NOMO-1 treated with dmso at 0.1 percent for 144 hours (cell line): Measurements from ENCODE around the gene CHRNG.
A peak's percentile ranks its signal among the peaks of the same experiment; 100 is the strongest.

ENCODE experiments used
- DNase-seq: peaks from one replicate; lab custom pipeline; 2025; ENCODE audit not compliant: unreplicated experiment; lab: John Stamatoyannopoulos, UW

The CHRNG gene

GRCh38 chr2:232505856-232506255 is 33.6 kb upstream of the CHRNG start:
- DNase-seq: no peak

DNA sequence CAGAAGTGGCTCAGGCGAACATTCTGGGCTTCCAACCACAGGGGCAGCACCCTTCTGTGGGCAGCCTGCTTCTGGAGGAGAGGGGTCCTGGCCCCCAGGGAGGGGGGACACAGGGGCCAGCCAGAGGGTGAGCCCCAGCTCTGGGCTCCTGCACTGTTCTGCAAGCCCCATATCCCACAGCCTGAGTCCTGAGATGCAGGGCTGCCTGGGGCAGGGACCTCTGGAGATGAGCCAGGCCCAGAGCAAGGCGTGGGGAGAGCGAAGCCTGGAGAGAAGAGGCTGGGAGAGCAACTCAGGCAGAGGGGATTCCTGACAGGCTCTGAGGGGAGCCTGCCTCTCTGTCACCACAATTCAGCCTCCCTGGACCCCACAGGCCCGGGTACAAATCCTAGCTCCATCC is 32.8 kb upstream of the CHRNG start:
- DNase-seq: no peak

- no peak for DNase-seq
Observed at GRCh38 chr2:232508251-232508650, 31.2 kb upstream of the CHRNG start.

- no peak for DNase-seq
Observed at GRCh38 chr2:232511336-232511890, 28.1 kb upstream of the CHRNG start.

DNA sequence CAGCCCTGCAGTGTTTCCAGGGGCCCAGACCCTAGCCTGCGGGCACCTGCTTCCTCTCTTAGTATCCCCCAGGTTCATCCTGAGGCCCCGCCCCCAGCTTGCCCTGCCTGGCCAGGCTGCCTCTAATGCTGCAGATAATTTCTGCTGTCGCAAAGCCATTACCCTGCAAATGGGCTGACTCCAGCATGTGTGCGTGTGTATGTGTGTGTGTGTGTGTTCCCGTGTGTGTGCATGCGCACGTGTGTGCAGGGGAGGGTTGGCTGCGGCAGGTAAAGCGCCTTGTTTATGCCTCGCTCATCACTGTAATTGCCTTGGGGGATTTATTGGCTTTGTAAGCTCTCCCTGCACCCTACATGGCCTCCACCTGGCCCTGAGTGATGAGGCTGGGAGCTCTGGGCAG is 26.9 kb upstream of the CHRNG start:
- DNase-seq: no peak

GRCh38 chr2:232513353-232513752 is 26.1 kb upstream of the CHRNG start:
- DNase-seq: no peak

- no peak for DNase-seq
Observed at GRCh38 chr2:232515639-232516038, 23.9 kb upstream of the CHRNG start.

- no peak for DNase-seq
Observed at GRCh38 chr2:232516551-232516950, 22.9 kb upstream of the CHRNG start.

DNA sequence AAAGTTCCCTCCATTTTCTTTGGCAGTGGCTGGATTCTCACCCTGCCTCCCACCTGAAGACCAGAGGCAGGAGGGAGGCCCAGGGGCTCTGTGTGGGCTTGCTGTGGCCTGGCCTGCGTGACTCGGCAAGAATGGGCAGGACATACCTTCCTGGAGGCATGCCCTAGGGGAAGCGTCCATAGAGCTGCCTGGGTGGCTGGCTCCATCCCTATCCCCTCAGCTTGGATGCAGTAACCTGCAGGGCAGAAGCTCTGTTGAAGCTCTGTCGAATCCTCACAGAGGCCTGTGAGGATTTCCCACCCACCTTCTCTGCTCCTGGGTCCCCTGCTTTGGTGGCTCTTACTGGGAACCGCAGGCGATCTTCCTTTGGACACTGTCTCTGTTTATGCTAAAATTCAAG is 20.6 kb upstream of the CHRNG start:
- DNase-seq: no peak

GRCh38 chr2:232519581-232520438 is 19.7 kb upstream of the CHRNG start, which contains the start of gene PRSS56:
TSS of gene PRSS56 (plus strand) at chr2:232520388. CDS start at chr2:232520599, 211 bp downstream.
- DNase-seq: no peak

GRCh38 chr2:232520489-232520888 is 19.0 kb upstream of the CHRNG start:
- no peak for DNase-seq

DNA sequence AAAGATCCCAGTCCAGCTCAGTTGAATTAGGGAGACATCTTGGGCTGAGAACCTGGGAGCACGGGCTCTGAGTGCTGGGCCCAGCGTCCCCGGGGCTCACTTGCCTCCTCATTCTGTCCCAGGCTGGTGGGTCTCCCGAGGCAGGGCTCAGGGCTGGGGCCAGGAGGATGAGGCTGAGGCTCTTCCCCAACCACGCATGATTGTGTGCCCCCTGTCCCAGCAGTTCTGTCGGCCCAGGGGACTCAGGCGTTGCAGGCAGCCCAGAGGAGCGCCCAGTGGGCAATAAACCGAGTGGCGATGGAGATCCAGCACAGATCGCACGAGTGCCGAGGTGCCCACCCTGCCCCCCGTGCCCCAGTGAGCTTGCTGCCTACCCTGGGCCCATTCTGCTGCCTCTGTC is 18.4 kb upstream of the CHRNG start:
- DNase-seq: no peak

DNA sequence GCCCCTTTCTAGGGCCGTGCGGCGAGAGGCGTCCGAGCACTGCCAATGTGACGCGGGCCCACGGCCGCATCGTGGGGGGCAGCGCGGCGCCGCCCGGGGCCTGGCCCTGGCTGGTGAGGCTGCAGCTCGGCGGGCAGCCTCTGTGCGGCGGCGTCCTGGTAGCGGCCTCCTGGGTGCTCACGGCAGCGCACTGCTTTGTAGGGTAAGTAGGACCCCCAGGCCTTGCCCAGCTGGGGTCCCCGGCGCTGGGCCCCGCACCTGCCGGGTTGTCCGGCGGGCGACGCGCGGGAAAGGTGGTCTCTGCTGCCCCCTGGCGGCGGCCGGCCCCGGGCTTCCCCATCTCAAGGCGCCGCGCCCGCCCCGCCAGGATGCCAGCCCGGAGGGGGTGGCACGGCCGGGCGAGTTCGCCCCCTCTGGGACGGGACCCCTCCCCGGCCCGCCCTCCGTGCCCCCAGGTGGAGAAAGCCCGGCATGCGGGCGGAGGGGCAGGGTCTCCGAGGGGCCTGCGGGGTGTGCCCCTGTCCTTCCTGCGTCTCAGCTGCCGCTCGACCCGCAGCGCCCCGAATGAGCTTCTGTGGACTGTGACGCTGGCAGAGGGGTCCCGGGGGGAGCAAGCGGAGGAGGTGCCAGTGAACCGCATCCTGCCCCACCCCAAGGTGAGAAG is 17.4 kb upstream of the CHRNG start:
- DNase-seq: no peak

- DNase-seq: no peak
Observed at GRCh38 chr2:232522623-232523401, 16.7 kb upstream of the CHRNG start.

DNA sequence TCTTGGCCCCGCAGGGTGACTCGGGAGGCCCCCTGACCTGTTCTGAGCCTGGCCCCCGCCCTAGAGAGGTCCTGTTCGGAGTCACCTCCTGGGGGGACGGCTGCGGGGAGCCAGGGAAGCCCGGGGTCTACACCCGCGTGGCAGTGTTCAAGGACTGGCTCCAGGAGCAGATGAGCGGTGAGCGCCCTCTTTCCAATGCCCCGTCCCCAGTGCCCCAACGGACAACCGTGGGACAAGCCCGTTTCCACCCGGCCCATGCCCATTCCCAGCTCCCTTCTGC is 16.1 kb upstream of the CHRNG start:
- DNase-seq: no peak

DNA sequence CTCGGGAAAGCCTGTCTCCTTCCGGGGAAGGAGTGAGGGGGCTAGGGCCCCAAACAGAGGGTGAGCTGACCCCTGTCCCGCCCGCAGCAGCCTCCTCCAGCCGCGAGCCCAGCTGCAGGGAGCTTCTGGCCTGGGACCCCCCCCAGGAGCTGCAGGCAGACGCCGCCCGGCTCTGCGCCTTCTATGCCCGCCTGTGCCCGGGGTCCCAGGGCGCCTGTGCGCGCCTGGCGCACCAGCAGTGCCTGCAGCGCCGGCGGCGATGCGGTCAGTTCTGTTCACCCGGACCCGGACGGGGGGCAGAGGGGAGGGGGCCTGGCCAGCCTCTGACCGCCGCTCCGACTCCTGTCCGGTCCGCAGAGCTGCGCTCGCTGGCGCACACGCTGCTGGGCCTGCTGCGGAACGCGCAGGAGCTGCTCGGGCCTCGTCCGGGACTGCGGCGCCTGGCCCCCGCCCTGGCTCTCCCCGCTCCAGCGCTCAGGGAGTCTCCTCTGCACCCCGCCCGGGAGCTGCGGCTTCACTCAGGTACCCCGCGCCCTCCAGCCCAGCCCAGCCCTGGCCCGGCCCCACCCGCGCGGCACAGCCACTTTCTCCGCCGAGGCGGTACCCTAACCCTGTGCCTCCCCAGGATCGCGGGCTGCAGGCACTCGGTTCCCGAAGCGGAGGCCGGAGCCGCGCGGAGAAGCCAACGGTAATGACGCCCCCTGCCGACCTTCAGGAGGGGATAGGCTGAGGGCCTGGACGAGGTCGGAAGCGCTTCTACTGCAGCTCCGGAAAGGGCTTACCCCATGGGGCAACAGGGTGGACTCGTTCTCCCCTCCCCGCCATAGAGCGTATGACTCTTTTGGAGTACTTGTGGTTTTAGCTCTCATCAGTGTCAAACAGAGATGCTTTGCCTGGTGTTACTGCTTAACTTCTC is 15.6 kb upstream of the CHRNG start:
- peak; percentile 19 for DNase-seq

- no peak for DNase-seq
Observed at GRCh38 chr2:232524771-232525170, 14.7 kb upstream of the CHRNG start.

DNA sequence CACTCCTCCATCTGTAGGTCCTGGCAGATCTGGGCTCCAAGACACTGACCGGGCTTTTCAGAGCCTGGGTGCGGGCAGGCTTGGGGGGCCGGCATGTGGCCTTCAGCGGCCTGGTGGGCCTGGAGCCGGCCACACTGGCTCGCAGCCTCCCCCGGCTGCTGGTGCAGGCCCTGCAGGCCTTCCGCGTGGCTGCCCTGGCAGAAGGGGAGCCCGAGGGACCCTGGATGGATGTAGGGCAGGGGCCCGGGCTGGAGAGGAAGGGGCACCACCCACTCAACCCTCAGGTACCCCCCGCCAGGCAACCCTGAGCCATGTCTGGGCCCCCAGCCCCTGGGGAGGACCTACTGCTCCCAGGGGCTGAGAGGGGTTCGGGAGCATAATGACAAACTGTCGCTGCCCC is 14.3 kb upstream of the CHRNG start:
- DNase-seq: no peak

- no peak for DNase-seq
Observed at GRCh38 chr2:232525791-232526371, 13.6 kb upstream of the CHRNG start, which contains the start of gene CHRND. TSS of gene CHRND (plus strand) at chr2:232526160. CDS start at chr2:232526216, 56 bp downstream.

- no peak for DNase-seq
Observed at GRCh38 chr2:232526372-232526941, 13.0 kb upstream of the CHRNG start.
